Measurements from ENCODE around the gene MST1. TPM values are rescaled to one million over a fixed set of nuclear protein-coding genes. Genes with fewer than 3 reads are reported as not detected.
A peak's percentile ranks its signal among the peaks of the same experiment; 100 is the strongest.

Gene MST1
- total RNA-seq, 1 donor from 2014 or later: 50.7 TPM

- DNase-seq (ENCODE audit: extremely low spot score, unreplicated experiment): no peak
- TF ChIP-seq, protein P1, sequence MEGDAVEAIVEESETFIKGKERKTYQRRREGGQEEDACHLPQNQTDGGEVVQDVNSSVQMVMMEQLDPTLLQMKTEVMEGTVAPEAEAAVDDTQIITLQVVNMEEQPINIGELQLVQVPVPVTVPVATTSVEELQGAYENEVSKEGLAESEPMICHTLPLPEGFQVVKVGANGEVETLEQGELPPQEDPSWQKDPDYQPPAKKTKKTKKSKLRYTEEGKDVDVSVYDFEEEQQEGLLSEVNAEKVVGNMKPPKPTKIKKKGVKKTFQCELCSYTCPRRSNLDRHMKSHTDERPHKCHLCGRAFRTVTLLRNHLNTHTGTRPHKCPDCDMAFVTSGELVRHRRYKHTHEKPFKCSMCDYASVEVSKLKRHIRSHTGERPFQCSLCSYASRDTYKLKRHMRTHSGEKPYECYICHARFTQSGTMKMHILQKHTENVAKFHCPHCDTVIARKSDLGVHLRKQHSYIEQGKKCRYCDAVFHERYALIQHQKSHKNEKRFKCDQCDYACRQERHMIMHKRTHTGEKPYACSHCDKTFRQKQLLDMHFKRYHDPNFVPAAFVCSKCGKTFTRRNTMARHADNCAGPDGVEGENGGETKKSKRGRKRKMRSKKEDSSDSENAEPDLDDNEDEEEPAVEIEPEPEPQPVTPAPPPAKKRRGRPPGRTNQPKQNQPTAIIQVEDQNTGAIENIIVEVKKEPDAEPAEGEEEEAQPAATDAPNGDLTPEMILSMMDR (conservative IDR thresholded peaks at IDR 0.05): no peak
- H3K27me3 Mint-ChIP-seq: no peaks in the 10 kb centered on the region
- peaks cover 13% of the 10 kb centered on the region for H3K4me1 Mint-ChIP-seq (ENCODE audit: unreplicated experiment)
- peak overlapping the region; percentile 55 for H3K27ac Mint-ChIP-seq
- peak overlapping the region; percentile 56 for H3K4me3 Mint-ChIP-seq
- peaks cover 3% of the 10 kb centered on the region for H3K36me3 Mint-ChIP-seq
- no peaks in the 10 kb centered on the region for H3K9me3 Mint-ChIP-seq
Observed at GRCh38 chr3:49720855-49721595, 31.8 kb upstream of the MST1 start.

- H3K36me3 Mint-ChIP-seq: no peaks in the 10 kb centered on the region
- peak; percentile 94 for DNase-seq (ENCODE audit: extremely low spot score, unreplicated experiment)
- H3K27me3 Mint-ChIP-seq: no peaks in the 10 kb centered on the region
- H3K27ac Mint-ChIP-seq: peak within 1 kb of the TSS; percentile 92
- peaks cover 13% of the 10 kb centered on the region for H3K4me1 Mint-ChIP-seq (ENCODE audit: unreplicated experiment)
- H3K9me3 Mint-ChIP-seq: no peaks in the 10 kb centered on the region
- H3K4me3 Mint-ChIP-seq: peak within 1 kb of the TSS; percentile 85
- TF ChIP-seq, protein P1 (conservative IDR thresholded peaks at IDR 0.05): peak; percentile 89
Observed at GRCh38 chr3:49719214-49719884, 30.1 kb upstream of the MST1 start, which contains the start of gene AMIGO3. TSS of gene AMIGO3 (minus strand) at chr3:49719684. CDS start at chr3:49719465, 219 bp downstream.

DNA sequence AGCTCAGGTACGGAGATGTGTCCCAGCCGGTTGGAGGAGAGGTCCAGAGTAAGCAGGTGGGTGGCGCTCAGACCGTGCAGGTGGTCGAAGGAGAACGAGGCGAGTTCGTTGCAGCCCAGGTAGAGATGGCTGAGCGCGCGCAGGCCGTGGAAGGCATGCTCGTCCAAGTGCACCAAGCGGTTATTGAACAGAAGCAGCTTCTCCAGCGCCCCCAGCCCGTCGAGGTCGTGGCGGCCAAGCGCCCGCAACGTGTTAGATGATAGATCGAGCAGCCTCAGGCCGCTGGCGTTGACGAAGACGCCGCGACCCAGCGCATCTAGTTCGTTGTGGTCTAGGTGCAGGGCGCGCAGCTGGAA, 29.6 kb upstream of the MST1 start:
- peak; percentile 68 for DNase-seq (ENCODE audit: extremely low spot score, unreplicated experiment)
- Mint-ChIP-seq H3K27ac (peak overlapping the region; percentile 92), H3K27me3 (no peaks in the 10 kb centered on the region), H3K36me3 (no peaks in the 10 kb centered on the region), H3K4me1 (ENCODE audit: unreplicated experiment) (peaks cover 13% of the 10 kb centered on the region), H3K9me3 (no peaks in the 10 kb centered on the region), H3K4me3 (peak overlapping the region; percentile 85)
- TF ChIP-seq, protein P1 (conservative IDR thresholded peaks at IDR 0.05): no peak

GRCh38 chr3:49717959-49718857, 28.9 kb upstream of the MST1 start:
- Mint-ChIP-seq H3K4me3 (peak overlapping the region; percentile 85), H3K36me3 (no peaks in the 10 kb centered on the region)
- peak; percentile 68 for DNase-seq (ENCODE audit: extremely low spot score, unreplicated experiment)

More at GRCh38 chr3:49717959-49718857, 28.9 kb upstream of the MST1 start:
- Mint-ChIP-seq H3K9me3 (no peaks in the 10 kb centered on the region), H3K27ac (peak overlapping the region; percentile 92), H3K4me1 (ENCODE audit: unreplicated experiment) (peaks cover 13% of the 10 kb centered on the region), H3K27me3 (no peaks in the 10 kb centered on the region)
- TF ChIP-seq, protein P1 (conservative IDR thresholded peaks at IDR 0.05): no peak
